GM23338 (cell line): ENCODE measurements around the gene ANKRD27. TPM values are rescaled to one million over a fixed set of nuclear protein-coding genes. Genes with fewer than 3 reads are reported as not detected.
"Not testable (repeated sequence)": the region's sequence is repeated elsewhere in the genome, so short reads cannot be mapped to it uniquely, and the experiment has no call there.

Experiments
- ATAC-seq: fragments of 200-7000 bp; cut with Tn5 transposase; 3 replicates; pipeline ENCODE4 v1.9.1; 2020
- DNase-seq: peaks from one replicate; pipeline ENCODE4 v3.0.0-alpha.2; 2015; ENCODE audit warnings: low spot score
- H2AFZ ChIP-seq: fragments of 200-600 bp; sonication (generic); 2 replicates; pipeline ENCODE4 v1.8.0; 2016; ENCODE audit warnings: antibody characterized with exemption, mild to moderate bottlenecking, moderate library complexity
- H3F3A ChIP-seq: fragments of 200-600 bp; sonication (generic); replicated peaks from 2 replicates; pipeline ENCODE4 v1.8.0; 2017; ENCODE audit warnings: antibody characterized with exemption, mixed run types, low read depth
- H3K27ac ChIP-seq: fragments of 200-600 bp; sonication (generic); 2 replicates; pipeline ENCODE4 v1.6.1; 2016; ENCODE audit warnings: low read depth
- H3K27me3 ChIP-seq: fragments of 200-600 bp; sonication (generic); 2 replicates; pipeline ENCODE4 v1.8.0; 2016; ENCODE audit warnings: mild to moderate bottlenecking, mixed run types, moderate library complexity; ENCODE audit not compliant: insufficient read depth
- H3K36me3 ChIP-seq: fragments of 200-600 bp; sonication (generic); 2 replicates; pipeline ENCODE4 v1.8.0; 2016; ENCODE audit warnings: mild to moderate bottlenecking; ENCODE audit not compliant: insufficient read depth
- H3K4me1 ChIP-seq: fragments of 200-600 bp; sonication (generic); 2 replicates; pipeline ENCODE4 v1.8.0; 2016; ENCODE audit warnings: mild to moderate bottlenecking, moderate library complexity; ENCODE audit not compliant: insufficient read depth
- H3K4me2 ChIP-seq: fragments of 200-600 bp; sonication (generic); 2 replicates; pipeline ENCODE4 v1.7.1; 2017; ENCODE audit warnings: mixed run types
- H3K4me3 ChIP-seq: fragments of 200-600 bp; sonication (generic); 2 replicates; pipeline ENCODE4 v1.6.1; 2016; ENCODE audit warnings: mixed run types
- H3K79me2 ChIP-seq: fragments of 200-600 bp; sonication (generic); replicated peaks from 2 replicates; pipeline ENCODE4 v1.8.0; 2017; ENCODE audit warnings: mild to moderate bottlenecking; ENCODE audit not compliant: insufficient read depth
- H3K9me2 ChIP-seq: fragments of 200-600 bp; sonication (generic); 2 replicates; pipeline ENCODE4 v1.8.0; 2017; ENCODE audit not compliant: insufficient read depth
- H4K20me1 ChIP-seq: fragments of 200-600 bp; sonication (generic); replicated peaks from 2 replicates; pipeline ENCODE4 v1.8.0; 2017; ENCODE audit warnings: mild to moderate bottlenecking; ENCODE audit not compliant: insufficient read depth
- H3K27ac Mint-ChIP-seq: 2 replicates; pipeline ENCODE4 v1.8.0; 2020; ENCODE audit warnings: inconsistent platforms, mild to moderate bottlenecking, moderate library complexity, mixed read lengths
- H3K27me3 Mint-ChIP-seq: 3 replicates; pipeline ENCODE4 v1.8.0; 2022; ENCODE audit warnings: low read depth, mild to moderate bottlenecking, moderate library complexity, mixed read lengths, inconsistent platforms; ENCODE audit not compliant: insufficient read depth, poor library complexity
- H3K36me3 Mint-ChIP-seq: 3 replicates; pipeline ENCODE4 v1.8.0; 2021; ENCODE audit warnings: low read depth, mild to moderate bottlenecking, inconsistent platforms, moderate library complexity, mixed read lengths
- H3K4me1 Mint-ChIP-seq: 3 replicates; pipeline ENCODE4 v1.8.0; 2020; ENCODE audit warnings: mild to moderate bottlenecking, inconsistent platforms, mixed read lengths
- H3K4me3 Mint-ChIP-seq: 3 replicates; pipeline ENCODE4 v1.8.0; 2021; ENCODE audit warnings: moderate library complexity, mild to moderate bottlenecking, inconsistent platforms, mixed read lengths
- H3K9me3 Mint-ChIP-seq: 3 replicates; pipeline ENCODE4 v1.8.0; 2020; ENCODE audit warnings: moderate library complexity, mild to moderate bottlenecking, inconsistent platforms, mixed read lengths
- CREB1 ChIP-seq: fragments of 250-450 bp; sonication (Bioruptor Pico); IDR thresholded peaks from 2 replicates; pipeline ENCODE4 v1.5.0; 2020; ENCODE audit warnings: low read depth, mild to moderate bottlenecking, moderate library complexity
- EZH2 ChIP-seq: fragments of 200-600 bp; sonication (generic); IDR thresholded peaks from one replicate; pipeline ENCODE4 v1.8.0; 2017; ENCODE audit warnings: antibody characterized with exemption, mild to moderate bottlenecking, low read depth; ENCODE audit not compliant: unreplicated experiment
- EZH2phosphoT487 ChIP-seq: fragments of 200-600 bp; sonication (generic); IDR thresholded peaks from one replicate; pipeline ENCODE4 v1.8.1; 2018; ENCODE audit warnings: antibody characterized with exemption; ENCODE audit not compliant: unreplicated experiment
- NANOG ChIP-seq: IDR thresholded peaks from 2 replicates; pipeline ENCODE4 v1.6.1; 2016; ENCODE audit warnings: antibody characterized with exemption, borderline replicate concordance
- POLR2AphosphoS5 ChIP-seq: IDR thresholded peaks from 2 replicates; pipeline ENCODE4 v1.6.1; 2016; ENCODE audit warnings: antibody characterized with exemption, low read depth
- STAT1 ChIP-seq: IDR thresholded peaks from one replicate; pipeline ENCODE4 v1.6.1; 2016; ENCODE audit warnings: antibody characterized with exemption; ENCODE audit not compliant: unreplicated experiment
- ZNF331 ChIP-seq: fragments of 250-450 bp; sonication (Bioruptor Pico); IDR thresholded peaks from 2 replicates; pipeline ENCODE4 v1.5.0; 2020; ENCODE audit warnings: low read depth, mild to moderate bottlenecking, moderate library complexity
- polyA plus RNA-seq: library from polyadenylated mRNA; unstranded; fragments of >200 nt; fragmentation: Nextera tagmentation; extraction: Ambion mirVana; gene quantifications from 2 replicates; pipeline ENCODE4 v1.2.1, GENCODE V29; 2016
- total RNA-seq: library from RNA; depleted of rRNA; stranded (reverse); fragments of >200 nt; shearing (Covaris generic); gene quantifications from 2 replicates; pipeline ENCODE4 v1.2.3, GENCODE V29; 2014
- TF ChIP-seq, protein P1 (sequence below): fragments of 250-450 bp; sonication (Bioruptor Pico); IDR thresholded peaks from 2 replicates; pipeline ENCODE4 v1.5.0; 2020; ENCODE audit warnings: mild to moderate bottlenecking, moderate library complexity
- TF ChIP-seq, protein P2 (sequence below): IDR thresholded peaks from 2 replicates; pipeline ENCODE4 v1.6.1; 2016; ENCODE audit warnings: antibody characterized with exemption
- TF ChIP-seq, protein P3 (sequence below), 2 experiments: fragments of 200-600 bp in 1 of 2; sonication (generic) in 1 of 2; conservative IDR thresholded peaks; 2 replicates each; pipeline versions ENCODE4 v1.5.1 to v1.6.1; 2016 to 2017; ENCODE audit warnings: antibody characterized with exemption in 2 of 2, low read depth in 2 of 2, mild to moderate bottlenecking in 2 of 2, moderate library complexity in 1 of 2

The ANKRD27 gene
- total and polyA plus RNA-seq, 2 experiments from 2014 or later = 16.7 to 48.7 TPM

DNA sequence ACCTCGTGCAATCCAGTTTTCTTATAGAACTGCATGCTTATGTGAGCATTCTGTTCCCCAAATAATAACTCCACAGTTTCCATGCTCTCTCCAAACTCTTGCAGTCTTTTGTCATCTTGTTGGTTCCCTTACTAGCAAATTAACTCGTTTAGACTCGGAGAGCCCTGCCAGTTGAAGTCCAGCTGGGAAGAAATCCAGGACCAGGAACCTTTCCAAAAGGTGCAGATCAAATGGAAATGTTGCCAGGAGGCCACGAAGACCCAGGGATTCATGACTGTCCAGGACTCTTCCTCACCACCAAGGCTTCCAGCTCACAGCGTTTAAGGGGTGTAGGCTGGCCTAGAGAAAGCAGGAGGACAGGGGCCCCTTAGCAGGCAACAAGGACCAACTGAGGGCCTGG, 42.5 kb upstream of the ANKRD27 start (continued):
- TF ChIP-seq, protein P1, sequence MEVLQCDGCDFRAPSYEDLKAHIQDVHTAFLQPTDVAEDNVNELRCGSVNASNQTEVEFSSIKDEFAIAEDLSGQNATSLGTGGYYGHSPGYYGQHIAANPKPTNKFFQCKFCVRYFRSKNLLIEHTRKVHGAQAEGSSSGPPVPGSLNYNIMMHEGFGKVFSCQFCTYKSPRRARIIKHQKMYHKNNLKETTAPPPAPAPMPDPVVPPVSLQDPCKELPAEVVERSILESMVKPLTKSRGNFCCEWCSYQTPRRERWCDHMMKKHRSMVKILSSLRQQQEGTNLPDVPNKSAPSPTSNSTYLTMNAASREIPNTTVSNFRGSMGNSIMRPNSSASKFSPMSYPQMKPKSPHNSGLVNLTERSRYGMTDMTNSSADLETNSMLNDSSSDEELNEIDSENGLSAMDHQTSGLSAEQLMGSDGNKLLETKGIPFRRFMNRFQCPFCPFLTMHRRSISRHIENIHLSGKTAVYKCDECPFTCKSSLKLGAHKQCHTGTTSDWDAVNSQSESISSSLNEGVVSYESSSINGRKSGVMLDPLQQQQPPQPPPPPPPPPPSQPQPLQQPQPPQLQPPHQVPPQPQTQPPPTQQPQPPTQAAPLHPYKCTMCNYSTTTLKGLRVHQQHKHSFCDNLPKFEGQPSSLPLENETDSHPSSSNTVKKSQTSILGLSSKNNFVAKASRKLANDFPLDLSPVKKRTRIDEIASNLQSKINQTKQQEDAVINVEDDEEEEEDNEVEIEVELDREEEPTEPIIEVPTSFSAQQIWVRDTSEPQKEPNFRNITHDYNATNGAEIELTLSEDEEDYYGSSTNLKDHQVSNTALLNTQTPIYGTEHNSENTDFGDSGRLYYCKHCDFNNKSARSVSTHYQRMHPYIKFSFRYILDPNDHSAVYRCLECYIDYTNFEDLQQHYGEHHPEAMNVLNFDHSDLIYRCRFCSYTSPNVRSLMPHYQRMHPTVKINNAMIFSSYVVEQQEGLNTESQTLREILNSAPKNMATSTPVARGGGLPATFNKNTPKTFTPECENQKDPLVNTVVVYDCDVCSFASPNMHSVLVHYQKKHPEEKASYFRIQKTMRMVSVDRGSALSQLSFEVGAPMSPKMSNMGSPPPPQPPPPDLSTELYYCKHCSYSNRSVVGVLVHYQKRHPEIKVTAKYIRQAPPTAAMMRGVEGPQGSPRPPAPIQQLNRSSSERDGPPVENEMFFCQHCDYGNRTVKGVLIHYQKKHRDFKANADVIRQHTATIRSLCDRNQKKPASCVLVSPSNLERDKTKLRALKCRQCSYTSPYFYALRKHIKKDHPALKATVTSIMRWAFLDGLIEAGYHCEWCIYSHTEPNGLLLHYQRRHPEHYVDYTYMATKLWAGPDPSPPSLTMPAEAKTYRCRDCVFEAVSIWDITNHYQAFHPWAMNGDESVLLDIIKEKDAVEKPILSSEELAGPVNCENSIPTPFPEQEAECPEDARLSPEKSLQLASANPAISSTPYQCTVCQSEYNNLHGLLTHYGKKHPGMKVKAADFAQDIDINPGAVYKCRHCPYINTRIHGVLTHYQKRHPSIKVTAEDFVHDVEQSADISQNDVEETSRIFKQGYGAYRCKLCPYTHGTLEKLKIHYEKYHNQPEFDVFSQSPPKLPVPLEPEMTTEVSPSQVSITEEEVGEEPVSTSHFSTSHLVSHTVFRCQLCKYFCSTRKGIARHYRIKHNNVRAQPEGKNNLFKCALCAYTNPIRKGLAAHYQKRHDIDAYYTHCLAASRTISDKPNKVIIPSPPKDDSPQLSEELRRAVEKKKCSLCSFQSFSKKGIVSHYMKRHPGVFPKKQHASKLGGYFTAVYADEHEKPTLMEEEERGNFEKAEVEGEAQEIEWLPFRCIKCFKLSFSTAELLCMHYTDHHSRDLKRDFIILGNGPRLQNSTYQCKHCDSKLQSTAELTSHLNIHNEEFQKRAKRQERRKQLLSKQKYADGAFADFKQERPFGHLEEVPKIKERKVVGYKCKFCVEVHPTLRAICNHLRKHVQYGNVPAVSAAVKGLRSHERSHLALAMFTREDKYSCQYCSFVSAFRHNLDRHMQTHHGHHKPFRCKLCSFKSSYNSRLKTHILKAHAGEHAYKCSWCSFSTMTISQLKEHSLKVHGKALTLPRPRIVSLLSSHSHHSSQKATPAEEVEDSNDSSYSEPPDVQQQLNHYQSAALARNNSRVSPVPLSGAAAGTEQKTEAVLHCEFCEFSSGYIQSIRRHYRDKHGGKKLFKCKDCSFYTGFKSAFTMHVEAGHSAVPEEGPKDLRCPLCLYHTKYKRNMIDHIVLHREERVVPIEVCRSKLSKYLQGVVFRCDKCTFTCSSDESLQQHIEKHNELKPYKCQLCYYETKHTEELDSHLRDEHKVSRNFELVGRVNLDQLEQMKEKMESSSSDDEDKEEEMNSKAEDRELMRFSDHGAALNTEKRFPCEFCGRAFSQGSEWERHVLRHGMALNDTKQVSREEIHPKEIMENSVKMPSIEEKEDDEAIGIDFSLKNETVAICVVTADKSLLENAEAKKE (CRISPR knock-in tag) = no peak
- TF ChIP-seq CREB1 (CRISPR knock-in tag) = no peak

DNA sequence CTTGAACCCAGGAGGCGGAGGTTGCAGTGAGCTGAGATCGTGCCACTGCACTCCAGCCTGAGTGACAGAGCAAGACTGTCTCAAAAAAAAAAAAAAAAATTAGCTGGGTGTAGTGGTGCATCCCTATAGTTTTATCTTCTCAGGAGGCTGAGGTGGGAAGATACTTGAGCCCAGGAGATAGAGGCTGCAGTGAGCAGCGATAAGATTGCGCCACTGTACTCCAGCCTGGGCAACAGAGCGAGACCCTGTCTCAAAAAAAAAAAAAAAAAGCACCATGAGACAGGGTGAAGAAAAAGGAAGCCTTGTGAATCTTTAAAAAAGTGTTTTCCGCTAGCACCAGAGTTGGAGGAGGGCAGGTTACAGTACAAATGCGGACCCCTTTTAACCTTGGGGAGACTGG, 41.2 kb upstream of the ANKRD27 start:
- H3K27ac Mint-ChIP-seq, H3K27me3 Mint-ChIP-seq, DNase-seq, H2AFZ ChIP-seq, H3K36me3 Mint-ChIP-seq, H3K4me2 ChIP-seq, H3K9me3 Mint-ChIP-seq, H3K4me1 Mint-ChIP-seq, H3K9me2 ChIP-seq, ATAC-seq, H3K4me1 ChIP-seq, H3F3A ChIP-seq, H4K20me1 ChIP-seq, H3K4me3 Mint-ChIP-seq, H3K36me3 ChIP-seq, H3K27ac ChIP-seq, H3K79me2 ChIP-seq, H3K27me3 ChIP-seq, H3K4me3 ChIP-seq: not testable (repeated sequence)

DNA sequence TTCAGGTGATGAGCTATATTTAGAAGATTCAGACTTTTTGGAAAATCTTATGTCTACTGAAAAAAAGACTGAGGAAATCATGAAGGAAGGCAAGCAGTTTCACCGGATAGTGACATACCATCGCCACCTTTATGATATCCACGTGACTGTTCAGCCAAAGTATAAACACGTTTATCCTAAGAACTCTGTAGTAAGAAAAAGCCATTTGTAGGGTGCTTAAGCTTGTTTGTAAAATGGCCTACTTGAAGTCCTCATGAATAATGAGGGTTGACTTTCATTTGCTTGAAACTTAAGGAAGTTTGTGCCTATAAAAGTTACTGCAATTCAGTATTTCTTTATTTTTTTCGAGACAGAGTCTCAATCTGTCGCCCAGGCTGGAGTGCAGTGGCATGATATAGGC, 36.8 kb upstream of the ANKRD27 start:
- Histone ChIP-seq H3K27me3 (no peaks in the 10 kb centered on the region), H3K36me3 (no peaks in the 10 kb centered on the region), H2AFZ (no peak overlapping the region), H3K9me2 (no peaks in the 10 kb centered on the region), H4K20me1 (0 out of 2 replicates have a peak, but pooled peaks cover 2% of the 10 kb centered on the region), H3K4me1 (no peaks in the 10 kb centered on the region), H3K79me2 (no peaks in the 10 kb centered on the region), H3K4me2 (no peak overlapping the region), H3K27ac (no peak overlapping the region), H3F3A (no peaks in the 10 kb centered on the region), H3K4me3 (no peak overlapping the region)
- DNase-seq = no peak
- ATAC-seq = no peak
- Mint-ChIP-seq H3K4me3 (no peak overlapping the region), H3K9me3 (no peaks in the 10 kb centered on the region), H3K27ac (no peak overlapping the region), H3K27me3 (peaks cover 4% of the 10 kb centered on the region), H3K36me3 (no peaks in the 10 kb centered on the region), H3K4me1 (no peaks in the 10 kb centered on the region)
- TF ChIP-seq EZH2phosphoT487 (no peak), CREB1 (CRISPR knock-in tag) (no peak), STAT1 (no peak), NANOG (no peak), EZH2 (no peak), POLR2AphosphoS5 (no peak), ZNF331 (CRISPR knock-in tag) (no peak)
- TF ChIP-seq, protein P2, sequence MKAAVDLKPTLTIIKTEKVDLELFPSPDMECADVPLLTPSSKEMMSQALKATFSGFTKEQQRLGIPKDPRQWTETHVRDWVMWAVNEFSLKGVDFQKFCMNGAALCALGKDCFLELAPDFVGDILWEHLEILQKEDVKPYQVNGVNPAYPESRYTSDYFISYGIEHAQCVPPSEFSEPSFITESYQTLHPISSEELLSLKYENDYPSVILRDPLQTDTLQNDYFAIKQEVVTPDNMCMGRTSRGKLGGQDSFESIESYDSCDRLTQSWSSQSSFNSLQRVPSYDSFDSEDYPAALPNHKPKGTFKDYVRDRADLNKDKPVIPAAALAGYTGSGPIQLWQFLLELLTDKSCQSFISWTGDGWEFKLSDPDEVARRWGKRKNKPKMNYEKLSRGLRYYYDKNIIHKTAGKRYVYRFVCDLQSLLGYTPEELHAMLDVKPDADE = no peak
- TF ChIP-seq, protein P3, sequence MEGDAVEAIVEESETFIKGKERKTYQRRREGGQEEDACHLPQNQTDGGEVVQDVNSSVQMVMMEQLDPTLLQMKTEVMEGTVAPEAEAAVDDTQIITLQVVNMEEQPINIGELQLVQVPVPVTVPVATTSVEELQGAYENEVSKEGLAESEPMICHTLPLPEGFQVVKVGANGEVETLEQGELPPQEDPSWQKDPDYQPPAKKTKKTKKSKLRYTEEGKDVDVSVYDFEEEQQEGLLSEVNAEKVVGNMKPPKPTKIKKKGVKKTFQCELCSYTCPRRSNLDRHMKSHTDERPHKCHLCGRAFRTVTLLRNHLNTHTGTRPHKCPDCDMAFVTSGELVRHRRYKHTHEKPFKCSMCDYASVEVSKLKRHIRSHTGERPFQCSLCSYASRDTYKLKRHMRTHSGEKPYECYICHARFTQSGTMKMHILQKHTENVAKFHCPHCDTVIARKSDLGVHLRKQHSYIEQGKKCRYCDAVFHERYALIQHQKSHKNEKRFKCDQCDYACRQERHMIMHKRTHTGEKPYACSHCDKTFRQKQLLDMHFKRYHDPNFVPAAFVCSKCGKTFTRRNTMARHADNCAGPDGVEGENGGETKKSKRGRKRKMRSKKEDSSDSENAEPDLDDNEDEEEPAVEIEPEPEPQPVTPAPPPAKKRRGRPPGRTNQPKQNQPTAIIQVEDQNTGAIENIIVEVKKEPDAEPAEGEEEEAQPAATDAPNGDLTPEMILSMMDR (conservative IDR thresholded peaks at IDR 0.05; ENCODE audit: low read depth in 2 of 2) = no peak
